Astrocyte (in vitro differentiated cells and primary cell): Measurements from ENCODE around the gene CTNND2. TPM values are rescaled to one million over a fixed set of nuclear protein-coding genes. Genes with fewer than 3 reads are reported as not detected.

Experiments used
- DNase-seq: peaks from one replicate; pipeline ENCODE4 v3.0.0-alpha.2; 2010; ENCODE audit warnings: low read depth
- FAIRE-seq: peaks from 2 replicates; lab custom pipeline; 2011; peaks lifted over from hg19 to GRCh38; lab: Jason Lieb, UNC
- H2AFZ ChIP-seq: 2 replicates; pipeline ENCODE4 v1.6.0; 2012; ENCODE audit warnings: low read depth, low read length, inconsistent platforms
- H3K27ac ChIP-seq: 2 replicates; pipeline ENCODE4 v1.5.1; 2011; ENCODE audit warnings: low read depth, low read length, inconsistent platforms
- H3K27me3 ChIP-seq: 2 replicates; pipeline ENCODE4 v1.6.0; 2011; ENCODE audit warnings: low read length, inconsistent platforms; ENCODE audit not compliant: insufficient read depth
- H3K36me3 ChIP-seq: 2 replicates; pipeline ENCODE4 v1.5.1; 2011; ENCODE audit warnings: low read length, inconsistent platforms; ENCODE audit not compliant: insufficient read depth
- H3K4me1 ChIP-seq: 2 replicates; pipeline ENCODE4 v1.5.1; 2011; ENCODE audit warnings: low read length, inconsistent platforms; ENCODE audit not compliant: insufficient read depth
- H3K4me2 ChIP-seq: 2 replicates; pipeline ENCODE4 v1.6.0; 2012; ENCODE audit warnings: low read length, inconsistent platforms
- H3K4me3 ChIP-seq: 2 replicates; pipeline ENCODE4 v1.5.1; 2011; ENCODE audit warnings: low read depth, mild to moderate bottlenecking, low read length, inconsistent platforms; ENCODE audit not compliant: insufficient read depth
- H3K79me2 ChIP-seq: 2 replicates; pipeline ENCODE4 v1.6.0; 2012; ENCODE audit warnings: mild to moderate bottlenecking, low read length, inconsistent platforms; ENCODE audit not compliant: insufficient read depth
- H3K9ac ChIP-seq: 2 replicates; pipeline ENCODE4 v1.6.0; 2012; ENCODE audit warnings: mild to moderate bottlenecking, low read length, inconsistent platforms
- H3K9me3 ChIP-seq: 2 replicates; pipeline ENCODE4 v1.5.1; 2012; ENCODE audit warnings: low read depth, mild to moderate bottlenecking, low read length, inconsistent platforms; ENCODE audit not compliant: insufficient read depth
- H4K20me1 ChIP-seq: 2 replicates; pipeline ENCODE4 v1.6.0; 2012; ENCODE audit warnings: low read length, inconsistent platforms; ENCODE audit not compliant: insufficient read depth
- H3K27ac Mint-ChIP-seq: one replicate; pipeline ENCODE4 v1.8.0; 2021; ENCODE audit warnings: mild to moderate bottlenecking, mixed read lengths; ENCODE audit not compliant: unreplicated experiment
- H3K27me3 Mint-ChIP-seq: one replicate; pipeline ENCODE4 v1.8.0; 2021; ENCODE audit warnings: low read depth, mixed read lengths; ENCODE audit not compliant: unreplicated experiment
- H3K36me3 Mint-ChIP-seq: one replicate; pipeline ENCODE4 v1.8.0; 2021; ENCODE audit warnings: low read depth, mixed read lengths; ENCODE audit not compliant: unreplicated experiment
- H3K4me1 Mint-ChIP-seq: one replicate; pipeline ENCODE4 v1.8.0; 2021; ENCODE audit warnings: low read depth, mixed read lengths; ENCODE audit not compliant: unreplicated experiment
- H3K4me3 Mint-ChIP-seq: one replicate; pipeline ENCODE4 v1.8.0; 2021; ENCODE audit warnings: mild to moderate bottlenecking, moderate library complexity, mixed read lengths; ENCODE audit not compliant: unreplicated experiment
- H3K9me3 Mint-ChIP-seq: one replicate; pipeline ENCODE4 v1.8.0; 2021; ENCODE audit warnings: mild to moderate bottlenecking, mixed read lengths; ENCODE audit not compliant: unreplicated experiment
- EZH2 ChIP-seq: IDR thresholded peaks from 2 replicates; pipeline ENCODE4 v1.6.1; 2012; ENCODE audit warnings: mild to moderate bottlenecking, low read length, inconsistent platforms; ENCODE audit not compliant: insufficient read depth
- total RNA-seq: library from RNA; stranded (reverse); gene quantifications from 2 replicates; pipeline ENCODE4 v1.2.1, GENCODE V29; 2021
- TF ChIP-seq, protein P1 (sequence below): IDR thresholded peaks from 2 replicates; pipeline ENCODE4 v1.5.1; 2011; ENCODE audit warnings: low read depth, mild to moderate bottlenecking, inconsistent platforms, low read length, moderate library complexity; ENCODE audit not compliant: insufficient read depth

Gene CTNND2
- total RNA-seq, 1 donor from 2014 or later = 4.5 TPM

DNA sequence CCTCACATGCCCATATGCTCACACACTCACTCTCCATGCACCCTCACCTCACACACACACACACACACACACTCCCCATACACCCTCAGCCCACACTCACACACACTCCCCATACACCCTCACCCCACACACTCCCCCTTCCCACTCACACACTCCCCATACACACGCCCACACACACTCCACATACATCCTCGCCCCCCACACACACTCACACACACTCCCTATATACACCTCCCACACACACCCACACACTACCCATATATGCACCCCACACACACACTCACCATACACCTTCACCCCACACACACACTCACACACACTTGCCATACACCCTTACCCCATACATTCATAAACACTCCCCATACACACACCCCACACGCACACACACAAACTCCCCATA, 592.5 kb downstream of the CTNND2 start:
- Mint-ChIP-seq H3K27me3 (peaks cover 2% of the 10 kb centered on the region), H3K9me3 (no peaks in the 10 kb centered on the region), H3K36me3 (no peaks in the 10 kb centered on the region), H3K4me1 (no peaks in the 10 kb centered on the region), H3K27ac (no peak overlapping the region), H3K4me3 (no peak overlapping the region)
- TF ChIP-seq, protein P1, sequence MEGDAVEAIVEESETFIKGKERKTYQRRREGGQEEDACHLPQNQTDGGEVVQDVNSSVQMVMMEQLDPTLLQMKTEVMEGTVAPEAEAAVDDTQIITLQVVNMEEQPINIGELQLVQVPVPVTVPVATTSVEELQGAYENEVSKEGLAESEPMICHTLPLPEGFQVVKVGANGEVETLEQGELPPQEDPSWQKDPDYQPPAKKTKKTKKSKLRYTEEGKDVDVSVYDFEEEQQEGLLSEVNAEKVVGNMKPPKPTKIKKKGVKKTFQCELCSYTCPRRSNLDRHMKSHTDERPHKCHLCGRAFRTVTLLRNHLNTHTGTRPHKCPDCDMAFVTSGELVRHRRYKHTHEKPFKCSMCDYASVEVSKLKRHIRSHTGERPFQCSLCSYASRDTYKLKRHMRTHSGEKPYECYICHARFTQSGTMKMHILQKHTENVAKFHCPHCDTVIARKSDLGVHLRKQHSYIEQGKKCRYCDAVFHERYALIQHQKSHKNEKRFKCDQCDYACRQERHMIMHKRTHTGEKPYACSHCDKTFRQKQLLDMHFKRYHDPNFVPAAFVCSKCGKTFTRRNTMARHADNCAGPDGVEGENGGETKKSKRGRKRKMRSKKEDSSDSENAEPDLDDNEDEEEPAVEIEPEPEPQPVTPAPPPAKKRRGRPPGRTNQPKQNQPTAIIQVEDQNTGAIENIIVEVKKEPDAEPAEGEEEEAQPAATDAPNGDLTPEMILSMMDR = no peak
- TF ChIP-seq EZH2 = no peak
- Histone ChIP-seq H4K20me1 (no peaks in the 10 kb centered on the region), H2AFZ (no peak overlapping the region), H3K4me3 (no peak overlapping the region), H3K9me3 (peaks cover 3% of the 10 kb centered on the region), H3K4me1 (no peaks in the 10 kb centered on the region), H3K27me3 (no peaks in the 10 kb centered on the region), H3K36me3 (no peaks in the 10 kb centered on the region), H3K27ac (no peak overlapping the region), H3K79me2 (no peaks in the 10 kb centered on the region), H3K4me2 (no peak overlapping the region), H3K9ac (no peak overlapping the region)
- no peak for DNase-seq
- no peak for FAIRE-seq

DNA sequence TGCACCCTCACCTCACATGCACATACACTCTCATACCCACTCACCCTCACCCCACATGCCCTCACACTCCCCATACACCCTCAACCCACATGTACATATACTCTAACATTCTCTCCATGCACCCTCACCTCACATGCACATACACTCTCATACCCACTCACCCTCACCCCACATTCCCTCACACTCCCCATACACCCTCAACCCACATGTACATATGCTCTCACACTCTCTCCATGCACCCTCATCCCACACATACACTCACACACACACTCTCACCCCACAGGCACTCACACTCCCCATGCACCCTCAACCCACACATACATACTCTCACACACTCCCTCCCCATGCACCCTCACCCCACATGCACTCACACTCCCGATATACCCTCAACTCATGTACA, 593.0 kb downstream of the CTNND2 start:
- H3K27me3 Mint-ChIP-seq = peaks cover 2% of the 10 kb centered on the region
- Histone ChIP-seq H4K20me1 (no peaks in the 10 kb centered on the region), H3K4me2 (no peak overlapping the region), H3K4me3 (no peak overlapping the region), H2AFZ (no peak overlapping the region), H3K79me2 (no peaks in the 10 kb centered on the region), H3K9me3 (peaks cover 3% of the 10 kb centered on the region), H3K4me1 (no peaks in the 10 kb centered on the region), H3K36me3 (no peaks in the 10 kb centered on the region), H3K9ac (no peak overlapping the region), H3K27ac (no peak overlapping the region), H3K27me3 (no peaks in the 10 kb centered on the region)
- H3K4me1 Mint-ChIP-seq = no peaks in the 10 kb centered on the region
- TF ChIP-seq EZH2 = no peak
- TF ChIP-seq, protein P1 = no peak
- no peak for FAIRE-seq
- H3K9me3 Mint-ChIP-seq = no peaks in the 10 kb centered on the region
- DNase-seq = no peak
- H3K27ac Mint-ChIP-seq = no peak overlapping the region
- H3K36me3 Mint-ChIP-seq = no peaks in the 10 kb centered on the region
- no peak overlapping the region for H3K4me3 Mint-ChIP-seq

DNA sequence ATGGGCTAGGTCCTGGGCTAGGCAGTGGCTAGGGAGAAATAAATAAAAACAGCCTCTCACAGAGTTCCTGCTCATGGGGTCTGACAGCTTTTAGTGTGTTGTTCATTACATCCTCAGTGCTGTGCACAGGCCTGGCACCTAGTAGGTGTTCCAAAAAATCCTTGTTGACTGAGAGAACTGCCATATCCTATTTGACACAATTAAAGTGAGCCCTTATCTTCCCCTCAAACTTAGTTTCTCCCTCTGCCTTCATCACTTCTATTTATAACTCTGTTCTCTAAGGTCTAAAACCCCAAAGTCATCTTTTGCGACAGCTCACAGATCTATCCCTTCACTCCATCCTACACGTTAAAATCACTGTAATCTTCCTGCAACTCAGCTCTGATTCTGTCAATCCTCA, 594.1 kb downstream of the CTNND2 start:
- no peak for TF ChIP-seq EZH2
- TF ChIP-seq, protein P1 = no peak
- H4K20me1 ChIP-seq = no peaks in the 10 kb centered on the region
- Mint-ChIP-seq H3K27me3 (peaks cover 5% of the 10 kb centered on the region), H3K36me3 (no peaks in the 10 kb centered on the region), H3K4me1 (no peaks in the 10 kb centered on the region), H3K9me3 (no peaks in the 10 kb centered on the region), H3K4me3 (no peak overlapping the region), H3K27ac (no peak overlapping the region)
- no peak overlapping the region for H3K4me2 ChIP-seq
- H3K9me3 ChIP-seq = peaks cover 3% of the 10 kb centered on the region
- FAIRE-seq (no peak), DNase-seq (no peak)
- no peaks in the 10 kb centered on the region for H3K4me1 ChIP-seq
- H3K4me3 ChIP-seq = no peak overlapping the region
- no peak overlapping the region for H3K27ac ChIP-seq
- H3K79me2 ChIP-seq = no peaks in the 10 kb centered on the region
- no peak overlapping the region for H2AFZ ChIP-seq
- H3K36me3 ChIP-seq = no peaks in the 10 kb centered on the region
- no peak overlapping the region for H3K9ac ChIP-seq
- no peaks in the 10 kb centered on the region for H3K27me3 ChIP-seq
